ENCODE results near the gene NCR2.

DNA sequence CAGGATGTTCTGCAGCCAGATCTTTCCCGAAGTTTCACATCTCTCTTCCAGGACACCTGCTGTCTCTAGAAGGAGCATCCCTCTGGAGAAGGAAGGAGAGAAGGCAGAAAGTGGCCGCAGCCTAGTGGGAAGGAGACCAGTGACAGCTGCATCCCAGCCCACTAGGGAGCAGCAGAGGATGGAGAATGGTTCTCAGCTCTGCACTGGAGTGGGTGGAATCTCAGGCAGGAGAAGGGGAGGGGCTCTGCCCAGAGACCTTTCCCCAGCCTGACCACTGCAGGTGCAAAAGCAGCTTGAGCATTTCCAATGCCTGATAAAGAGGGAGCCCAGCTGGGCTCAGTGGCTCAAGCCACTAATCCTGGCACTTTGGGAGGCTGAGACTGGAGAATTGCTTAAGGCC is 32.3 kb downstream of the NCR2 start:
- TF ChIP-seq CTCF (IDR thresholded peaks at IDR 0.05; ENCODE audit: poor library complexity) = peak; percentile 81
- TF ChIP-seq EZH2phosphoT487 (IDR thresholded peaks at IDR 0.05; ENCODE audit: low read depth, severe bottlenecking, unreplicated experiment) = no peak

All from hepatocyte (in vitro differentiated cells).